ENCODE measurements around the gene SDHA. TPM values are rescaled to one million over a fixed set of nuclear protein-coding genes. Genes with fewer than 3 reads are reported as not detected.

SDHA gene
- total and polyA plus RNA-seq, 2 experiments from 2014 or later, result 71.5 to 99.2 TPM

GRCh38 chr5:192691-192969 lies 25.5 kb upstream of the SDHA start:
- no peak overlapping the region for H3K27ac ChIP-seq
- no peak for DNase-seq
- no peak overlapping the region for H3K4me3 ChIP-seq
- H4K20me1 ChIP-seq (ENCODE audit: insufficient read depth), result no peaks in the 10 kb centered on the region
- H3K36me3 ChIP-seq (ENCODE audit: low read depth), result no peaks in the 10 kb centered on the region
- no peaks in the 10 kb centered on the region for H3K9me2 ChIP-seq (ENCODE audit: insufficient read depth)
- no peaks in the 10 kb centered on the region for H3K79me2 ChIP-seq (ENCODE audit: insufficient read depth)
- in situ Hi-C loops (cut with MboI), result no loop called here
- no peak overlapping the region for H3K9ac ChIP-seq
- H3K4me1 ChIP-seq (ENCODE audit: insufficient read depth), result no peaks in the 10 kb centered on the region
- no peaks in the 10 kb centered on the region; the same call in 1 of the 2 replicates for H3K27me3 ChIP-seq (replicated peaks; ENCODE audit: insufficient read depth)
- no peaks in the 10 kb centered on the region for H3F3A ChIP-seq (ENCODE audit: insufficient read depth)
- no peak overlapping the region for H3K4me2 ChIP-seq (ENCODE audit: unreplicated experiment)
- TF ChIP-seq EZH2 (IDR thresholded peaks at IDR 0.05; ENCODE audit: insufficient read depth, poor library complexity, severe bottlenecking) (no peak), EZH2phosphoT487 (IDR thresholded peaks at IDR 0.05; ENCODE audit: insufficient read depth, low read depth) (no peak)
- 68 to 69% methylated on average over 9 of the region's 9 CpGs for WGBS, 2 experiments (ENCODE audit: low coverage in 1 of 2, low lambda C conversion rate in 2 of 2, missing lambda C conversion rate in 2 of 2)
- no peak overlapping the region for H2AFZ ChIP-seq
- H3K9me3 ChIP-seq (ENCODE audit: low read depth), result no peaks in the 10 kb centered on the region

- no peaks in the 10 kb centered on the region for H3K9me3 ChIP-seq (ENCODE audit: low read depth)
- in situ Hi-C loops (cut with MboI), result no loop called here
- no peaks in the 10 kb centered on the region for H3K9me2 ChIP-seq (ENCODE audit: insufficient read depth)
- H4K20me1 ChIP-seq (ENCODE audit: insufficient read depth), result no peaks in the 10 kb centered on the region
- H3K4me2 ChIP-seq (ENCODE audit: unreplicated experiment), result no peak overlapping the region
- TF ChIP-seq EZH2 (IDR thresholded peaks at IDR 0.05; ENCODE audit: insufficient read depth, poor library complexity, severe bottlenecking) (no peak), EZH2phosphoT487 (IDR thresholded peaks at IDR 0.05; ENCODE audit: insufficient read depth, low read depth) (no peak)
- H3K9ac ChIP-seq, result no peak overlapping the region
- no peak for DNase-seq
- H3K4me3 ChIP-seq, result no peak overlapping the region
- H3K79me2 ChIP-seq (ENCODE audit: insufficient read depth), result no peaks in the 10 kb centered on the region
- no peaks in the 10 kb centered on the region; the same call in 1 of the 2 replicates for H3K27me3 ChIP-seq (replicated peaks; ENCODE audit: insufficient read depth)
- H3F3A ChIP-seq (ENCODE audit: insufficient read depth), result no peaks in the 10 kb centered on the region
- no peaks in the 10 kb centered on the region for H3K36me3 ChIP-seq (ENCODE audit: low read depth)
- H2AFZ ChIP-seq, result no peak overlapping the region
- H3K27ac ChIP-seq, result no peak overlapping the region
- H3K4me1 ChIP-seq (ENCODE audit: insufficient read depth), result no peaks in the 10 kb centered on the region
- WGBS, 2 experiments (ENCODE audit: low coverage in 1 of 2, low lambda C conversion rate in 2 of 2, missing lambda C conversion rate in 2 of 2), result 85 to 93% methylated on average over 3 to 17 of the region's 17 CpGs
Measured at GRCh38 chr5:192970-193831, 24.9 kb upstream of the SDHA start.

GRCh38 chr5:194102-194501 lies 24.0 kb upstream of the SDHA start:
- in situ Hi-C loops (cut with MboI), result no loop called here
- Histone ChIP-seq H3K9me3 (ENCODE audit: low read depth) (no peaks in the 10 kb centered on the region), H3K27me3 (replicated peaks; ENCODE audit: insufficient read depth) (no peaks in the 10 kb centered on the region; the same call in 1 of the 2 replicates), H3F3A (ENCODE audit: insufficient read depth) (no peaks in the 10 kb centered on the region), H3K9me2 (ENCODE audit: insufficient read depth) (no peaks in the 10 kb centered on the region), H3K79me2 (ENCODE audit: insufficient read depth) (no peaks in the 10 kb centered on the region), H3K4me3 (no peak overlapping the region), H2AFZ (no peak overlapping the region), H3K27ac (no peak overlapping the region), H4K20me1 (ENCODE audit: insufficient read depth) (no peaks in the 10 kb centered on the region), H3K9ac (no peak overlapping the region), H3K4me1 (ENCODE audit: insufficient read depth) (no peaks in the 10 kb centered on the region), H3K4me2 (ENCODE audit: unreplicated experiment) (no peak overlapping the region), H3K36me3 (ENCODE audit: low read depth) (no peaks in the 10 kb centered on the region)
- WGBS, 2 experiments (ENCODE audit: low coverage in 1 of 2, low lambda C conversion rate in 2 of 2, missing lambda C conversion rate in 2 of 2), result 69 to 74% methylated on average over 15 of the region's 15 CpGs
- no peak for DNase-seq
- TF ChIP-seq EZH2 (IDR thresholded peaks at IDR 0.05; ENCODE audit: insufficient read depth, poor library complexity, severe bottlenecking) (no peak), EZH2phosphoT487 (IDR thresholded peaks at IDR 0.05; ENCODE audit: insufficient read depth, low read depth) (no peak)

GRCh38 chr5:194603-195209 lies 23.4 kb upstream of the SDHA start:
- no peaks in the 10 kb centered on the region for H3K36me3 ChIP-seq (ENCODE audit: low read depth)
- no peaks in the 10 kb centered on the region for H3K9me3 ChIP-seq (ENCODE audit: low read depth)
- no peaks in the 10 kb centered on the region; the same call in 1 of the 2 replicates for H3K27me3 ChIP-seq (replicated peaks; ENCODE audit: insufficient read depth)
- no peaks in the 10 kb centered on the region; the same call in 1 of the 2 replicates for H3K79me2 ChIP-seq (ENCODE audit: insufficient read depth)
- H3K9me2 ChIP-seq (ENCODE audit: insufficient read depth), result no peaks in the 10 kb centered on the region
- no peak for TF ChIP-seq EZH2 (IDR thresholded peaks at IDR 0.05; ENCODE audit: insufficient read depth, poor library complexity, severe bottlenecking)
- no peak for TF ChIP-seq EZH2phosphoT487 (IDR thresholded peaks at IDR 0.05; ENCODE audit: insufficient read depth, low read depth)
- no peak for DNase-seq
- H3K4me2 ChIP-seq (ENCODE audit: unreplicated experiment), result no peak overlapping the region
- 91% methylated on average over 35 to 36 of the region's 36 CpGs for WGBS, 2 experiments (ENCODE audit: low coverage in 1 of 2, low lambda C conversion rate in 2 of 2, missing lambda C conversion rate in 2 of 2)
- no peaks in the 10 kb centered on the region for H4K20me1 ChIP-seq (ENCODE audit: insufficient read depth)
- H3K27ac ChIP-seq, result no peak overlapping the region
- H2AFZ ChIP-seq, result no peak overlapping the region
- H3K4me3 ChIP-seq, result no peak overlapping the region
- no peaks in the 10 kb centered on the region for H3F3A ChIP-seq (ENCODE audit: insufficient read depth)
- H3K9ac ChIP-seq, result no peak overlapping the region
- in situ Hi-C loops (cut with MboI), result no loop called here
- H3K4me1 ChIP-seq (ENCODE audit: insufficient read depth), result no peaks in the 10 kb centered on the region
